ENCODE measurements around the gene MAPRE2.

MAPRE2 gene

DNA sequence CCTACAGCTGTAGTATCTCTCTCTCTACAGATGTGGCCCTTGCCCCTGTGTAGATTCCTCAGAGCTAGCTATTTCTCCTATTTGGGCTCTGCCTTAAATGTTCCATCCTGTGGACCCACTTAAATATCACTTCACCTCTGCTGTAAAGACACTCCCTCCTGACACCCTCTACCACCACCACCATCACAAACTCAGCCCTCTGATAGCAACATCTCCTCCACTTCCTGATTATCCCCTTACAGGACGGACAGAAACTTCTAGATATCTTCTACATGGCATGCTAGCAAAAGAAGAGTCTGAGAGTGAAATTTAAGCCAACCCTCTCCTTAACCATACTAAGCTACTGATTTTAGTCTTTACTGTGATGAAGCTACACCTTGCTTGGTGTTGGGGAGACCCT lies 3.2 kb upstream of the MAPRE2 start:
- DNase-seq (ENCODE audit: low spot score), result no peak

DNA sequence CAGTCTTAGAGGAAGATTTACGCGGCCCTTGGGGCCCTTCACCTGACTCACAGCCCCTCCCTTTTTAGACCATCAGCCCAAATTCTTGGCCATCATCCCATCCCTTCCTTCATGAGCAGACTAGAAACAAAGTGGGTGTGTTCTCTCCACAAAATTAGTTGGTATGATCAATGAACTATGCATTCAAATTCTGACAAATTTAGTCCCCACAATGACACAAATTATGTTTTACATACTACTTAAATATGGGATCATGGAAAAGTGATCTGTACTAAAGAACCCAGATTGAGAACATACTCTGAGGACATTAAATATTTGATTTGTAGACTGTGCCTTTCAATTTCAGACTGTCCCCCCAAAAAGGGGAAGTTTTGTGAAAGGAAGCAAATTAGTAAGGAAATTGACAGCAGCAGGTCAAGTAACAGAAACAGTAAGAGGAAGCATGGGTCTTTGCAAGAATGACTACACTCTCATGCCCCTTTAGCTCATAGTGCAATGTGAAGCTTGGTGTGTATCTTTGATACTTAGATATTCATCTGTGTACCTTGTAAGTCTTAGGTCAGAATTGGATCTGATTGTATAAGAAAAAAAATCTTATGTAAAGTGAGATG lies 2.2 kb upstream of the MAPRE2 start:
- DNase-seq (ENCODE audit: low spot score), result no peak

DNA sequence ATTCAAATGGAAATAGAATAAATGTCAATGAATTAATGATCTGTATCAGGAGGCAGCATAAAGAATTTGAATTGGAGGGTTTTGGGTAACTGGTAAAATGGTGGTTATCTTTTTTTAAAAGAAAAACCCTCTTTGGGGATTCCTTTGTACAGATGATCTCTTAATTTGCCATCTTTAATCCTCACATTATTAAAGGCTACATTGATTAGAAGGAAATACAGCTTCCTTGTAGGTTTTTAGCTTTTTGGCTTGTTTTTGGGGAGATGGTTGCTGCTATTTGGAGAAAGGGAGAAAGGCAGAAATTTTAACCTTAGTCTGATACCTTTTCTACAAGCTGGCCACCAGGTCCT lies 600 bp upstream of the MAPRE2 start:
- no peak for DNase-seq (ENCODE audit: low spot score)

DNA sequence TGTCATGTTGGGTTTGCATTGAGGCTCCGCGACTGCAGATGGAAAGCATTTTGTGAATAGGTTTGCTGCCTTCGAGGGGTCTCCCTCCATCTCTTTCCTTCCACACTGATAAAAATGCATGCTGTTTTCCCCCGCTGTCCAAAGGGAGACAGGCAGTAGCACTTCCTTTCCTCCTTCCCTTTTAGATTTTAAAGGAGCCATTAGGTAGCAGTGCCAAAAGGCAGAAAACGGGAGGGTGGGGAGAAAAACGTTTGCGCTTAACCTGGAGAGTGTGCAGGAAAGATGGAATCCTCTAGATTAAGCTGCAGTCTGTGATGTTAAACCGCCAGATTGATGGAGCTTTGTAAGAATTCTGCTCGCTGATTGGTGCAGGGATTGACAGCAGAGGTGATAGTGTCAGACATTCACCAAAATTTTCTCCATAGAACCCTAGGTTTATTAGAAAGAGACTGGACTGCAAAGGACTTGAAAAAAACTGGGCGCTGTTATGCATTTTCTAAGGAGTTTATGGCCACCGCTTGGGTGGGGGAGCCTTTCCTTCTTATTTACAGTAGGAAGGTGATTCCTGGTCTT lies 688 bp downstream of the MAPRE2 start:
- peak; percentile 65 for DNase-seq (ENCODE audit: low spot score)

DNA sequence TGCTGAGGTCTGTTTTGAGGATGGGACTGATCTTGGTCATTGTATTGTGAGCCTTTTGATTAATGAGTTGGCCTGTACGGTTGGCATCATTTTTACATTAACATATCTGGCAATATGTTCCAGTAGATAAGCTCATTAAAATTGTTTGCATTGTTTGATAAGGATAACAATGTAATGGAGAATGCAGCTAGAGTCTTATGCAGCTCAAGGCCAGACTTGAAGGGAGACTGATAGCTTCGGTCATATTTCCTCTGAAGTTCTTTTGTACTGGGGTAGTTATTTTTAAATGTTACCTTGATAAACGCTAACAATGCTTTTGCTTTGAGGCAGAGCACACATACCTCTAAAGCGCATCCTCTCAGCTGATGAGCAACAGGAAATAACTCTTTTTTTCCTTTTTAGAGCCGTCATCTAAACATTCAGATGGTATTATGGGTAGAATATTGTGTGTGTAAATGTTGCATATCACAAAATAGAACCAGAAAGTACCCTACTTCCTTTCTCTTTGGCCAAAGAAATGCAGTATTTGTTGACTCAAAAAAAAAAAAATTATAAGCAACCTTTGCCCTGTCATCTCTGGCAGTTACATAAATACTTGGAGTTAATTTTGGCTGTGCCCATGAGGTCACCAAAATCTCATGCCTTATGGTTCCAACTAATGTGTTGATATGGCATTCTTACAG lies 1.3 kb downstream of the MAPRE2 start:
- no peak for DNase-seq (ENCODE audit: low spot score)

DNA sequence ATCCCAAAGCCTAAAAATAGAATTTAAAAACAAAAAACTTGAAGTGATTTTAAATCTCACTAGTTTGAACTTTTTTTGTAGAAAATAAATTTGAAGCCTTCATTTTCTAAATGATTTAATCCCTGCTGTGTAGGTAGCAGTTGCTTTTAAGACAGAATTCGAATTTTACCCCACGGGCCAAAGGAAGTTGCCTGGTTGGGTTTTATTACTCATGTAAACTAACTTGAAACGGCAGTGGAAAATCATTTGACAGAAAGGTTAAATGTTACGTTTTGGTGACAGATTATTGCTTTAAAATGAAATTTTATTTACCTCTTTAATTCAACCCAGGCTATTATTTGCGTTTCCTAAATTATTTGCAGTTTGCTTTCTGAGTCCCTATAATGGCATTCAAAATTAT lies 2.0 kb downstream of the MAPRE2 start:
- DNase-seq (ENCODE audit: low spot score), result no peak

DNA sequence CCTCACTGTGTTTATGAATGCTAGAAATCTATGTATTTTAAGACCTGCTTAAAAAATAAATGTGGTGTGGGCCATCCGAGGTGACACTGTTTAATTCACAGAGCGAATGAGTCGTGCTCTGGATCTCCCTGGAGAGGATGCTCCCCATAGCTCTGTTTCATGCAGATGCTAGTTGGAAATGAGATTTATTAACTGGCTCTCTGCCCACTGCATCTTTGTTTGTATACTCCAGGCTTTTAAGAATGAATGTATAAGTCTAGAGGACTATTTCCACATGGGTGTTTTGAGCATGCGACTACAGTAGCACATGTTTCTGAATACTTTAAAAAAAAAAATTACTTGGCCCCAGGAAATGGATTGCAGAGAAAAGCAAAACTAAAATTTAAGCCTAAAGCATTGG lies 3.9 kb downstream of the MAPRE2 start:
- DNase-seq (ENCODE audit: low spot score), result no peak

DNA sequence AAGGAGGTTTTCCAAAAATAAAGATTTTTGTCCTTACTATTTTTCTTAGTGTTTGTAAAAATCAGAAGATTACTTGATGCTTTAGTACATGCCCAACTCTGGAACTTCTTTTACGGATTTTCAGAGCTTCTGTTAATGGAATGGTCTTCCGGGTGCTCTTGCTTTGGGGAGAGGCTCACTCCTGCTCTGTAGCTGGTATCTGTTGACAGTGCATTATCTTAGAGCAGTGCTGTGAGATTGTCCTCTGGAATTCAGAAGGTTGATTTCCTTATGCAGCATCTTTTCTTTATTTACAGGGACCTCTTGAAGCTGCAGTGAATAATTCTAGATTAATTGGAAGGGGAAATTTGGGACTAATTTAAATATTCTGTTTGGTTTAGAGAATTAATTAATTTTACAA lies 4.6 kb downstream of the MAPRE2 start:
- no peak for DNase-seq (ENCODE audit: low spot score)

DNA sequence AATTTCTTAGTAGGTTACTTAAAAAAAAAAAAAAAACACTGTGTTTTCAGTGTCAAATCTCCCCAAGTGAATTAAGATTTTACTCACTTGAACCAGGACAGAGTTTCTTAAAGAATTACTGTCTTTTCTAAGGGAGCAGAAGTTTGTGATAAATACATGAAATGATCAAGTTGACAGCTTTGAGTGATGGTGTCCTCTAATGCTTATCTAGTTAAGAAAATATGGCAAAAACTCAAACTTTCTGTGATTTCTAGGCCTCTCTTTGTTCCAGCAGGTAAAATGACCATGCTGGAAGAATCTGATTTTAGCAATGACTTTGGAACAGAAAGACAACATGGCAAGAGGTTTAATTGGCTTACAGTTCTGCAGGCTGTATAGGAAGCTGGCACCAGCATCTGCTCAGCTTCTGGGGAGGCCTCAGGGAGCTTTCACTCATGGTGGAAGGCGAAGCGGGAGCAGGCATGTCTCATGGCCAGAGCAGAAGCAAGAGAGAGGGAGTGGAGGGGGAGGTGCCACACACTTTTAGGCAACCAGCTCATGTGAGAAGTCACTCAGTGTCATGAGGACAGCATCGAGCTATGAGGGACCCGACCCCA lies 6.6 kb downstream of the MAPRE2 start:
- no peak for DNase-seq (ENCODE audit: low spot score)

DNA sequence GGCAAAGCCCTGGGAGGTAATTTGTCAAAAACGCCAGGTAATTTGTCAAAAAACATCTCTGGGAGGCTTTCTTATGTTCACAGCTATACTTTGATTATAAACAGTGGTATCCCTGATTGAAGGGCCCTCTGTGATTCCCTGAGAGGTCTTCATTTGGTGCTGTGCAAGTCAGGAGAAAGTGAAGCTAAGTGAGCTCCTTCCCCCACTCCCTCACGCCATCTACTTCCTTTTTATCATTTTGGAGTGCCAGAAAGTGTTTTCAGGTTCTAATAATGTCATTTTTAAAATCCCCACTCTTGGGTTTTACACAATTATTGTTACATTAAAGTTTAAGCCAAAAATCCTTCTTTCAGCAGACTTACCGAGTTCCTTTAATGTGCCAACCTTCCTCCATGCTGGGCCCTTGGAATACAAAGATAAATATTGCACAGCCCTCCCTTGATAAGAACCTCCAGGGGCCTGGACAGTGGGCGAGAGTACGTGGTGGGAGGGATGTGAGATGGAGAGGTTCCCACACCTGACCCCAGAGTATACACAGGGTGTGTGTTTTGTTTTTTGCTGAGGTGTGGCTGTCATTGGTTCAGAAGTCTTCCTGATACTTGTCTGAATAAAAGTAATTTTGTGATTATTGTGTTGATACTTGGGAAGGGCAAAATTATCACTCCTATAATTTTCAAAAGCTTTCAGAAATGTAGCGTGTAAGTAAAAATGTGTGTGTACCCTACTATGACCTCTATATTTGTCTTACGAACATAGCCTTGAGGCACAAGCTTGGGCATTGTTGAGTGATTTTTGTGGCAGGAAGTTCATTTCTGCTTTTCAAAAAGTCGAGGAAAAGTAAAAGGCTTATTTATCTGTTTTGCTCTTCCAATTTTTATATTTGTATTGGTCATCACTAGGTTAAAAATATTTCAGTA lies 8.2 kb downstream of the MAPRE2 start:
- DNase-seq (ENCODE audit: low spot score), result no peak

DNA sequence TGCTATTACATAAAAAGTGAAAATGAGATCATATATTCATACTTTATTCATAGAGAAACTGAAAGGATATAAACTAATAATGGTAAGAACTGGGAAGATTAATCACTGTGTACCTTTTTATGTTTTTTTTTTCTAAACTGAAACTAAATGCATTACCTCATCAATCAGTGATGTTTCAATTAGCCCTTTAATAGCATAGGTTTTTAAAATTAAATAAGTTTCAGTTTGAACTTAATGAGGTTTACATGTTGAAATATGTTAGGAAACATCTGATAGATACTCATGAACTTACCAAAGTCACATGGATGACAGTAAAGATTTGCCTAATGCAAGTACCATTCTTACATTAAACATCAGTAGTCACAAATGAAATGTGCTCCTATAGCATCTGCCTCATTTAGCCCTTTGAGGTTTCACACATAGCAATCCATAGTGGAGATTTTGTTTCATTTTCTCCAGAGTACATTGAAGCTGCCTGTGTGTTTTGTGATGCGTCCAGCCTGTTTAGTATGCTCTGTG lies 8.9 kb downstream of the MAPRE2 start:
- DNase-seq (ENCODE audit: low spot score), result no peak

DNA sequence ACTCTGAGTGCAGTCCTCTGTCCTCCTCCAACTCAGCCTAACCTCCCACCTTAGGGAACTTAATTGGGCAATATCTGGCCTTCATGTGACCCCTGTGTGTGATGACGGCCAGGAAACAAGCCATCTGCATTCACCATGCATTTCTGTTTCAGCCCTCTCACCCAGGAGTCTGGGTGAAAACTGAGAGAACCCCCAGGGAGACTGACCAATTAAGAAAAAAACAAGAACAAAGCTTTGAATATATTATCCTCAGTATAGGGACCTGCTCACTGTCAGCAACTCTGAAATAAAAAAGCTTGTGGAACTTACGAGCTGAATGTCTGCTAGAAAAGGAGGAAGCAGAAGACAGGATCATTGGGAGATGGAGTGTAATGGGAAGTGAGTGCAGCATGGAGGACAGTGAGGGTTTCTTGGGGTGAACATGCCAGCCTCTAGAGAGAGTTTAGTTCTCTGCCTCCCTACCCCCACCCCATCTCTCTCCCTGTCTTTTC lies 9.5 kb downstream of the MAPRE2 start:
- peak; percentile 34 for DNase-seq (ENCODE audit: low spot score)

DNA sequence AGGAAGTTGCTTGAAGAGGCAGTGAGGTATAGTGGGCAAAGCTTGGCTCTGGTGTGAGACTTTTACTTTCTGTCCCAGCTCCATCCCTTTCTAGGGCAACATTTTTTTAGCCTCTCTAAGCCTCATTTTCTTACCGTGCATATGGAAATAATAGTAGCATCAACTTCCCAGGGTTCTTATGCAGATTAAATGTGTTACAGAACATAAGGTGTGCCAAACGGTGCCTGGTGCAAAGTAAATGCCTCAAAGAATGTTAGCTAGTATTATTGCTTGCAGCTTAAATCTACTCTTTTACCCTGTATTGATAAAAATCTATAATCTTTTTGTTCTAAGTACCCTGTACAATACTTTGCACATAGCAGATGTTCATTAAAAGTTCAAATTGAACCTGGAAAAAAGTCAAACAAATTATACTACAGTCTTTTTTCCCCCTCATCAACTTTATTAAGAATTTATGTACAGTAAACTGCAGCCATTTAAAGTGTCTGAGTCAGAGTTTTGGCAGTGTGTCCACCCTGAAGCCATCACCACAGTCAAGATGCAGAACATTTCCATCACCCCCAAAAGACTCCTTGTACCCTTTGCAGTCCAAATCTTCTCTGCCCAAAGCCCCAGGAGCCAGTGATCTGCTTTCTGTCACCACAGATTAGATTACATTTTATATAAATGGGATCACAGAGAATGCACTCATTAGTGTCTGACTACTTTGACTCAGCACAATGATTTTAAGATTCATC lies 10.6 kb downstream of the MAPRE2 start:
- DNase-seq (ENCODE audit: low spot score), result no peak

DNA sequence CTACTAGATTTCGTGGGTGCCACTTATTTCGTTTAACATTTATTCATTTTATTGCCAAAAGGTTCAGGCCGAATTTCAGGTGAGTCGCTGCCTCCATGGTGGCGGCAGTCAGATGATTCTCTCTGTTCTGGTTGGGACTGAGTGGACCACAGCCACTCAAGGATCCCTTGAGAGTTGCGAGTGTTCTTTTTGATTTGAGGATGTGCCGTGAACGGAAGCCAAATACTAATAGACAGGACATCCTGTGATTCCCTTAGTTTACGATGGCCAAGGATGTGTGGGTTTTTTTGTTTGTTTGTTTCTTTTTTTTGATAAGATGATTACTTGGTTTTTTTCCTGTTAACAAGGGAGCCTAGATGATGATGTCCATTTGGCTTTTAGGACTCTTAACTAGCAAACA lies 13.2 kb downstream of the MAPRE2 start:
- no peak for DNase-seq (ENCODE audit: low spot score)

DNA sequence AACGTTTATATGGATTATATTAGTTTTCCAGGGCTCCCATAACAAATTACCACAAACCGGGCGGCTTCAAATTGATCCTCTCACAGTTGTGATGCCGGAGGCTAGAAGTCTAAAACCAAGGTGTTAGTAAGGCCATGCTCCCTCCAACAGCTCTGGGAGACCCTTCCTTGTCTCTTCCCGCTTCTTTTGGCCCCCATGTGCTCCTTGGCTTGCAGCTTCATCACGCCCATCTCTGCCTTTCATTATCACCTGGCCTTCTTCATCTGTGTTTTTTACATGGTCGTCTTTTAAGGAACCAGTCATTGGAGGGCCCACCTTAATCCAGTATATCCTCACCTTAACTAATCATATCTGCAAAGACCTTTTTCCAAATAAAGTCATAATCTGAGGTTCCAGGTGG lies 13.9 kb downstream of the MAPRE2 start:
- DNase-seq (ENCODE audit: low spot score), result no peak

DNA sequence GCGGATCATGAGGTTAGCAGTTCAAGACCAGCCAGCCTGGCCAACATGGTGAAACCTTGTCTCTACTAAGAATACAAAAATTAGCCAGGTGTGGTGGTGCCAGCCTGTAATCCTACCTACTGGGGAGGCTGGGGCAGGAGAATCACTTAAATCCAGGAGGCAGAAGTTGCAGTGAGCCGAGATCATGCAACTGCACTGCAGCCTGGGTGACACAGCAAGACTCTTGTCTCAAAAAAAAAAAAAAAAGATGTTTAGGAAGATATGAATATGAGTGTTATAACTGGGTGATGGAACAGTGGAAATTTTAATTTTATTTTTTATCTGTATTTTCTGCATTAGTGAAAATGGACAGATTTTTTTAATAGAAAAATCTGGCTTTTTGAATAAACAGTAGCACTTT lies 14.5 kb downstream of the MAPRE2 start:
- no peak for DNase-seq (ENCODE audit: low spot score)

DNA sequence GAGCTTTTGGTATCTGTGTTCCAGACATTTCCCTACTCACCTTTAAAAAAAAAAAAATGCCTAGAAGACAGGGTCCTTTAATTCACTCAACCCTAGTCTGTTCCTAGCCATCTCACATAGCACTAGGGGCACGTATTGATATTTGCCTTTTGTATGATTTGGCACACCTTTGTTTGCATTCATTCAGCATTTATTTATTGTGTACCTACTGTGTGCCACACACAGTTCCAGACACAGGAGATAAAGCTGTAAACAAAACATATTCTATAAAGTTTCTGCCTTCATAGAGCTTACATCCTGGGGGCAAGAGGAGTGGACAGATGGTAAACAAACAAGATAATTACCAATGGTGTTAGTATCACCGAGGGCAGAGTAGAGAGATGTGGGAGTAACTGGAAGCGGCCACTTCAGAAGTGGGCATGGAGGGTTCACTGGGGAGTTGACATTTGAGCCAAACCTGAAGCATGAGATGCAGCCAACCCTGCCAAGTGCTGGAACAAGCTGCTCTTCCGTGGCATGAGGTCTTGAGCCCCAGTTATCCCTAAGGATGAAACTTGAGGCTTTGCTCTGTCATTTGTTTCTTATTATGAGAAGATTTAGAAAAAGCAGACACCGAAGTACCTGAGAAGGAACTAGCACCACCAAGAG lies 18.2 kb downstream of the MAPRE2 start:
- DNase-seq (ENCODE audit: low spot score), result no peak

DNA sequence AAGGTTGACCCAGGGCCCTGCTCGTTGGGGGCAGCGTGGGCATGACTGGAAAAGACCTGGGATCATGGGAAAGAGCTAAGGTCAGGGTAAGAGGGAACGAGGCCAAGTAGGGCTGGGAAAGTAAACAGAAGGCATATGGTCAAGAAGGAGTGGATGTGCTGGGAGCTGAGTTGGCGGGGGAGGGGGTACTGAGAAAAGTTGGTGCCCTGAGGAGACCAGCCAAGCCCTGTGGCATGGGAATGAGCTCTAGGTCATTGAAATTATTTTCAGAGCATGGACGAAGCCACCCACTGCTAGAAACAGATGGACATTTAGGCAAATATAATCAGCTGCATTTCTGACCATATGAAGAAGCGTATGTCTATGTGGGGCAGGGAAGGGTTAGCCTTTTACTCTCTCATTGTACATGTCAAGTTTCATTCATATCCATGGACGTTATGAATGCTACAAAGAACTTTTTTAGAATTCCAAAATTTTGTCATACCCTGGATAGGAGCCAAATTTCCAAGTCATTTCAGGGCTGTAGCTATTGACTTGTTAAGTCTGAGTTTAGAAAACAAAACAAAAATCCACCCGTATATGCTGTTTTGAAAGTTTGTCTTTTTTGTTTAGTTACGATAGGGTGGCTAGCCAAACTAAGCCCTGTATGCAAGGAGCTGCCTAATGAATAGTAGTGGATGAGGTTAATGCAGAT lies 19.1 kb downstream of the MAPRE2 start:
- DNase-seq (ENCODE audit: low spot score), result no peak

DNA sequence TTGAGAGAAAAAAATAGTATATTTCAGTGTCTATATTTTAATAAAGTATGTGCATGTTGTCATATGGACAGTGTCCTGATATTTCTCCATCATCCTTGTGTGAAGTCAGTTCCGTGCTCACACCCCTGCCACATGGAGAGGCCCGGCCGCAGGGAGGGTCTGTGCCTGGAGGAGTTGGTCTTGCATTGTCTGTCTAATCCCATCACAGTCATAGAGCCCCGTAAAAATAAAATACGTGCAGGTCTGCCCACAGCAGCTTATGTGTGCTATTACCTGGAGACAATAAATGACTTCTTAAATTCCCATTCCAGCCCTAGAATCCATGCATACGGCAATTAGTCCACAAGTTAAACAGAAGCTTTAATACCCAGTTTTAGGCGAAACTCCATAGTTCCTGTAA lies 20.1 kb downstream of the MAPRE2 start:
- no peak for DNase-seq (ENCODE audit: low spot score)

DNA sequence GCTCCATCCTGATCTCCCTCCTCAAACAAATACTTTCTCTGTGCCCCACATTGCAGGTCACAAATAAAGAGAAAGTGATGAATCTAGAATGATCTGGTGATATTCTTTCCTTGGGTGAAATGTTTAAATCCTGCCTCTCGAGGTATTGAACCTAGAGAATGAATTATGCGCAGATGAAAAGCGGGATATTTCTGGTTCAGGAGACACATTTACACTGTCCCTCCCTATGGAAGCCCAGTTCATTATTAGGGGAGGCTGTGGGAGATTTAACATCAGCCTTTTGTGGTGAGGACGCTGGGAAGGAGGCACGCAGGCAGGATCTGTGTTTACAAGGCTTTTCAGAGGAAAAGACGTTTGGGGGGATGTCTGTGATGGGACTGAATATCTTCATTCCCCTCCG lies 20.6 kb downstream of the MAPRE2 start:
- no peak for DNase-seq (ENCODE audit: low spot score)

All from putamen (tissue), 1 donor.